H1 (cell line): Measurements from ENCODE around the gene ACSL4. TPM values are rescaled to one million over a fixed set of nuclear protein-coding genes. Genes with fewer than 3 reads are reported as not detected.

Experiments
- CTCF ChIA-PET: fragments of 300-600 bp; sonication (Branson Sonifier 250); formaldehyde crosslinking; loops from one replicate; lab custom pipeline; 2021; ENCODE audit not compliant: partially characterized antibody; lab: Charles Lee
- POLR2A ChIA-PET: fragments of 300-600 bp; sonication (Branson Sonifier 250); formaldehyde crosslinking; loops from one replicate; lab custom pipeline; 2021; ENCODE audit warnings: inconsistent platforms; ENCODE audit not compliant: partially characterized antibody; lab: Charles Lee
- DNase-seq, 2 experiments: peaks; one replicate each; pipeline versions ENCODE4 v3.0.0 to v3.0.0-alpha.2; 2010 to 2022; ENCODE audit warnings: low spot score in 2 of 2, low read depth in 1 of 2, mixed read lengths in 1 of 2
- FAIRE-seq: peaks from 2 replicates; lab custom pipeline; 2011; peaks lifted over from hg19 to GRCh38; lab: Jason Lieb, UNC
- H2AFZ ChIP-seq: 2 replicates; pipeline ENCODE4 v1.8.1; 2012; ENCODE audit warnings: low read length, inconsistent platforms
- H2AK5ac ChIP-seq: 2 replicates; pipeline ENCODE4 v1.6.1; 2013; ENCODE audit warnings: low read depth, low read length
- H2BK120ac ChIP-seq: replicated peaks from 2 replicates; pipeline ENCODE3; 2013; ENCODE audit warnings: low read depth, low read length, inconsistent platforms
- H2BK12ac ChIP-seq: 2 replicates; pipeline ENCODE4 v1.6.1; 2013; ENCODE audit warnings: low read depth, low read length
- H2BK15ac ChIP-seq: 2 replicates; pipeline ENCODE4 v1.6.1; 2013; ENCODE audit warnings: low read length
- H2BK20ac ChIP-seq: 2 replicates; pipeline ENCODE4 v1.6.1; 2013; ENCODE audit warnings: low read length
- H2BK5ac ChIP-seq: 2 replicates; pipeline ENCODE4 v1.6.1; 2013; ENCODE audit warnings: low read depth, low read length
- H3K14ac ChIP-seq: 2 replicates; pipeline ENCODE4 v1.6.1; 2013; ENCODE audit warnings: inconsistent platforms; ENCODE audit not compliant: insufficient read length
- H3K18ac ChIP-seq: 2 replicates; pipeline ENCODE4 v1.6.1; 2013; ENCODE audit warnings: low read length; ENCODE audit errors: extremely low read depth
- H3K23ac ChIP-seq: 2 replicates; pipeline ENCODE4 v1.6.1; 2013; ENCODE audit warnings: inconsistent platforms; ENCODE audit not compliant: insufficient read length
- H3K23me2 ChIP-seq: 2 replicates; pipeline ENCODE4 v1.6.1; 2013; ENCODE audit warnings: low read depth, low read length
- H3K27ac ChIP-seq: 2 replicates; pipeline ENCODE4 v1.6.1; 2011; ENCODE audit warnings: low read depth, low read length, inconsistent platforms
- H3K27me3 ChIP-seq, 4 experiments: replicated peaks in 1 of 4; 1 replicate in 1 of 4; 2 replicates in 3 of 4; pipeline versions ENCODE4 v1.6.1 to v1.8.1; 2011 to 2013; ENCODE audit warnings: low read length in 3 of 4, mild to moderate bottlenecking in 3 of 4, inconsistent platforms in 2 of 4, mixed read lengths in 2 of 4, moderate library complexity in 1 of 4; ENCODE audit not compliant: control insufficient read depth in 3 of 4, insufficient read depth in 3 of 4; ENCODE audit errors: extremely low read depth in 1 of 4
- H3K36me3 ChIP-seq, 4 experiments: 2 replicates each; pipeline versions ENCODE4 v1.6.1 to v1.8.1; 2011 to 2013; ENCODE audit warnings: mild to moderate bottlenecking in 4 of 4, low read length in 3 of 4, moderate library complexity in 2 of 4, control low read depth in 1 of 4, inconsistent platforms in 1 of 4; ENCODE audit not compliant: insufficient read depth in 4 of 4, control insufficient read depth in 2 of 4
- H3K4ac ChIP-seq: replicated peaks from 2 replicates; pipeline ENCODE3; 2013; ENCODE audit warnings: low read length, low read depth, mixed read lengths, inconsistent platforms; ENCODE audit not compliant: insufficient read length
- H3K4me1 ChIP-seq, 4 experiments: replicated peaks in 1 of 4; 1 replicate in 1 of 4; 2 replicates in 3 of 4; pipeline versions ENCODE4 v1.6.1 to v1.8.1; 2011 to 2013; ENCODE audit warnings: low read length in 3 of 4, inconsistent platforms in 2 of 4, mixed read lengths in 1 of 4; ENCODE audit not compliant: insufficient read depth in 4 of 4, control insufficient read depth in 3 of 4
- H3K4me2 ChIP-seq, 2 experiments: 2 replicates each; pipeline versions ENCODE4 v1.6.1 to v1.8.1; 2011 to 2013; ENCODE audit warnings: low read depth in 2 of 2, low read length in 2 of 2, control low read depth in 1 of 2, inconsistent platforms in 1 of 2, mild to moderate bottlenecking in 1 of 2; ENCODE audit not compliant: insufficient read depth in 1 of 2
- H3K4me3 ChIP-seq, 4 experiments: fragments of 200-600, 300-600 bp in 1 of 4; sonication (generic), shearing (Covaris generic), sonication (Bioruptor Twin) in 1 of 4; 2 replicates each; pipeline versions ENCODE4 v1.5.1 to v1.8.1; 2011 to 2016; ENCODE audit warnings: low read length in 4 of 4, low read depth in 3 of 4, control low read depth in 2 of 4, inconsistent platforms in 2 of 4, mild to moderate bottlenecking in 2 of 4, mixed read lengths in 1 of 4, moderate library complexity in 1 of 4; ENCODE audit not compliant: insufficient read depth in 2 of 4; ENCODE audit errors: extremely low read depth in 1 of 4
- H3K56ac ChIP-seq: replicated peaks from 2 replicates; pipeline ENCODE3; 2013; ENCODE audit warnings: low read depth, mild to moderate bottlenecking, mixed read lengths, low read length, inconsistent platforms; ENCODE audit not compliant: insufficient read length
- H3K79me1 ChIP-seq: 2 replicates; pipeline ENCODE4 v1.6.1; 2013; ENCODE audit warnings: low read depth, low read length, control low read depth
- H3K79me2 ChIP-seq, 2 experiments: 2 replicates each; pipeline versions ENCODE4 v1.6.1 to v1.8.1; 2012 to 2013; ENCODE audit warnings: low read length in 2 of 2, mild to moderate bottlenecking in 2 of 2, inconsistent platforms in 1 of 2; ENCODE audit not compliant: insufficient read depth in 2 of 2, control insufficient read depth in 1 of 2
- H3K9ac ChIP-seq, 4 experiments: replicated peaks in 1 of 4; 1 replicate in 1 of 4; 2 replicates in 3 of 4; pipeline versions ENCODE4 v1.6.1 to v1.8.1; 2011 to 2013; ENCODE audit warnings: low read depth in 3 of 4, low read length in 3 of 4, control low read depth in 2 of 4, mild to moderate bottlenecking in 2 of 4, moderate library complexity in 2 of 4, inconsistent platforms in 1 of 4; ENCODE audit errors: extremely low read depth in 1 of 4
- H3K9me3 ChIP-seq, 2 experiments: 2 replicates each; pipeline versions ENCODE4 v1.6.1 to v1.8.1; 2012 to 2013; ENCODE audit warnings: mild to moderate bottlenecking in 2 of 2, moderate library complexity in 2 of 2, control low read depth in 1 of 2, inconsistent platforms in 1 of 2, low read depth in 1 of 2, low read length in 1 of 2, mixed read lengths in 1 of 2; ENCODE audit not compliant: insufficient read depth in 2 of 2
- H4K20me1 ChIP-seq, 2 experiments: replicated peaks in 1 of 2; 2 replicates each; pipeline versions ENCODE3 to v1.8.1; 2011 to 2013; ENCODE audit warnings: inconsistent platforms in 2 of 2, low read length in 2 of 2, mild to moderate bottlenecking in 1 of 2; ENCODE audit not compliant: insufficient read depth in 2 of 2, control insufficient read depth in 1 of 2
- H4K5ac ChIP-seq: 2 replicates; pipeline ENCODE4 v1.6.1; 2013; ENCODE audit warnings: low read length, low read depth, mixed read lengths, inconsistent platforms; ENCODE audit not compliant: insufficient read length
- H4K8ac ChIP-seq: 2 replicates; pipeline ENCODE4 v1.8.0; 2013; ENCODE audit warnings: mild to moderate bottlenecking, moderate library complexity, low read length, inconsistent platforms; ENCODE audit not compliant: insufficient read depth; ENCODE audit errors: extremely low read depth
- H4K91ac ChIP-seq: replicated peaks from 2 replicates; pipeline ENCODE3; 2013; ENCODE audit warnings: low read length, mixed read lengths, inconsistent platforms; ENCODE audit not compliant: insufficient read length
- EGR1 ChIP-seq: IDR thresholded peaks from 2 replicates; pipeline ENCODE4 v1.6.1; 2011; ENCODE audit warnings: low read depth, low read length, borderline replicate concordance
- EZH2 ChIP-seq: fragments of 200-600 bp; sonication (generic); IDR thresholded peaks from 2 replicates; pipeline ENCODE4 v1.7.1; 2012; ENCODE audit warnings: low read depth, mild to moderate bottlenecking, moderate library complexity, low read length, inconsistent platforms; ENCODE audit not compliant: severe bottlenecking
- FOSL1 ChIP-seq: IDR thresholded peaks from 2 replicates; pipeline ENCODE4 v1.6.1; 2011; ENCODE audit warnings: mild to moderate bottlenecking, low read depth, low read length, moderate library complexity; ENCODE audit not compliant: insufficient read depth
- HDAC6 ChIP-seq: IDR thresholded peaks from one replicate; pipeline ENCODE4 v1.7.1; 2012; ENCODE audit warnings: low read depth, mild to moderate bottlenecking, inconsistent platforms, low read length, moderate library complexity
- MAFK ChIP-seq: IDR thresholded peaks from 2 replicates; pipeline ENCODE4 v1.6.1; 2012; ENCODE audit warnings: low read depth, mild to moderate bottlenecking, improper control_type of control experiment, low read length
- MAX ChIP-seq: IDR thresholded peaks from 2 replicates; pipeline ENCODE4 v1.6.1; 2012; ENCODE audit warnings: inconsistent platforms
- NANOG ChIP-seq: IDR thresholded peaks from 2 replicates; pipeline ENCODE4 v1.6.1; 2011; ENCODE audit warnings: low read length, low read depth, mild to moderate bottlenecking, inconsistent platforms; ENCODE audit not compliant: insufficient read depth, poor library complexity, severe bottlenecking
- RXRA ChIP-seq: IDR thresholded peaks from 2 replicates; pipeline ENCODE4 v1.6.1; 2011; ENCODE audit warnings: low read depth, mild to moderate bottlenecking, low read length, moderate library complexity; ENCODE audit not compliant: insufficient read depth
- SIRT6 ChIP-seq: IDR thresholded peaks from one replicate; pipeline ENCODE4 v1.7.1; 2012; ENCODE audit warnings: low read length, inconsistent platforms
- TAF1 ChIP-seq: IDR thresholded peaks from 2 replicates; pipeline ENCODE4 v1.6.1; 2011; ENCODE audit warnings: mild to moderate bottlenecking, low read depth, low read length
- polyA plus RNA-seq, 7 experiments: library from polyadenylated mRNA; depleted of rRNA in 3 of 7; stranded (reverse) in 5 of 7; unstranded in 2 of 7; fragments of >200 nt in 5 of 7; fragments of 200-250 nt in 2 of 7; gene quantifications; 1 replicate in 5 of 7; 2 replicates in 1 of 7; 4 replicates in 1 of 7; pipeline versions ENCODE4 v1.2.1 to v1.2.3, GENCODE V29; 2011 to 2013; ENCODE audit warnings: missing spikeins in 2 of 7, mixed read lengths in 2 of 7
- total RNA-seq: library from RNA; stranded (reverse); fragmentation: NEBNext Ultra II Directional; extraction: Animal tissue kit (Norgen Biotek cat#: 25700); gene quantifications from 2 replicates; pipeline ENCODE4 v1.2.1, GENCODE V29; 2021

ACSL4 gene
- total and polyA plus RNA-seq, 2 of the 8 experiments (the other 6 are each of a cell fraction or from before 2014, with no cell fraction given): 11.3 to 47.0 TPM

GRCh38 chrX:109679820-109680219 is 53.2 kb downstream of the ACSL4 start:
- no peak for DNase-seq
- Histone ChIP-seq H3K4me3 (no peak overlapping the region), H3K23ac (no peak overlapping the region), H3K4ac (no peak overlapping the region), H3K27me3 (no peaks in the 10 kb centered on the region), H3K14ac (no peak overlapping the region), H4K8ac (no peak overlapping the region), H2BK120ac (no peak overlapping the region), H4K5ac (no peak overlapping the region), H3K4me1 (no peaks in the 10 kb centered on the region), H2BK15ac (no peak overlapping the region), H3K9me3 (no peaks in the 10 kb centered on the region), H3K23me2 (no peaks in the 10 kb centered on the region), H3K36me3 (peaks cover 0 to 16% (median 2%) of the 10 kb centered on the region in 4 experiments; a peak in 5 of 8 replicates), H2AK5ac (no peak overlapping the region), H2BK5ac (no peak overlapping the region), H3K56ac (no peak overlapping the region), H3K4me2 (no peak overlapping the region), H3K18ac (no peak overlapping the region), H4K91ac (no peak overlapping the region), H2AFZ (no peak overlapping the region), H4K20me1 (no peaks in the 10 kb centered on the region), H3K79me1 (no peaks in the 10 kb centered on the region), H3K9ac (no peak overlapping the region), H3K79me2 (no peaks in the 10 kb centered on the region), H2BK12ac (no peak overlapping the region), H3K27ac (no peak overlapping the region), H2BK20ac (no peak overlapping the region)
- FAIRE-seq: no peak
- TF ChIP-seq TAF1 (no peak), EGR1 (no peak), NANOG (no peak), MAX (no peak), HDAC6 (no peak), SIRT6 (no peak), RXRA (no peak), FOSL1 (no peak), EZH2 (no peak), MAFK (no peak)
- POLR2A ChIA-PET: no interaction called here
- CTCF ChIA-PET: no interaction called here
